GM23248 (cell line): ENCODE data around the gene RPL14.

Experiments used
- EZH2 ChIP-seq: fragments of 200-600 bp; sonication (generic); IDR thresholded peaks from 2 replicates; pipeline ENCODE4 v1.6.1; 2018; ENCODE audit warnings: antibody characterized with exemption, mild to moderate bottlenecking; ENCODE audit not compliant: insufficient read depth, poor library complexity, severe bottlenecking
- EZH2phosphoT487 ChIP-seq: fragments of 200-600 bp; sonication (generic); IDR thresholded peaks from 2 replicates; pipeline ENCODE4 v1.6.1; 2018; ENCODE audit warnings: antibody characterized with exemption, moderate library complexity, mild to moderate bottlenecking, low read depth; ENCODE audit not compliant: insufficient read depth

DNA sequence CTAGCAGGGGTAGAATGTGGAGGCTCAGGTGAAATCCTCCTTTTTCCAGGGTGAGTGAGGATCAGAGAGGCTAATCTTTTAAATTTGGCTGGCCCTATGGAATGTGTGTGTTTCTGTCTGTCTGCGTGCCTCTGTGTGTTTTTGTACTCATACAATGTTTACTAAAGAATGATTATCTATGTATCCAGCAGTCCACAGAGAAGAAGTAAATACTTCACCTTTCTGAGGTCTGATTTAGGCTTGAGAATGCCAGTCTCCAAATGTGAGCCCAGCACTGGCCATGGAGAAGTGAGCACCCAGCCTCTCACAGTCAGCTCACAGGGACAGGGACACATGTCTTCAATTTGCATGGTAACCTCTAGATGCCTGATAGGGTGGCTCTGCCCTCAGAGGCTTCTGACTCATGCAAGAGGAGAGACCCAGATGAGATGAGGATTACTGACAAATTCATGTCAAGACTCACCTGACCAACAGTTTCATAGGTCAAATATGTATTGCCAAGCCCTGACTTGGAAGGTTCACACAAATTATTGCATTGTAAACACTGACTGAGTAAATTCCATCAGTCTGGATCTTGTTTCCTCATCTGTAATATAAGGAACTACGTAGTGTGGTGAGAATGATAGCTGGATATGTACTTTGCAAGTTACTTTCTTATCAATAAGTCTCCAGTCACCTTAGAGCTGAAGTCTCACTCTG, 39.1 kb upstream of the RPL14 start:
- TF ChIP-seq EZH2 (no peak), EZH2phosphoT487 (no peak)
